Measurements from ENCODE around the gene NPY5R.

- TF ChIP-seq CTCF (IDR thresholded peaks at IDR 0.05; ENCODE audit: low read length), result no peak
- no peak for TF ChIP-seq EZH2 (IDR thresholded peaks at IDR 0.05; ENCODE audit: borderline replicate concordance, low read length)
Observed at GRCh38 chr4:163309466-163309865, 34.2 kb upstream of the NPY5R start.

Measured in OCI-LY1 (cell line).